GM21717 (cell line): Measurements from ENCODE around the gene CYP19A1.

Source experiments
- ATAC-seq: cut with Tn5 transposase; IDR thresholded peaks from one replicate; pipeline ENCODE4 v1.9.1; 2021; ENCODE audit warnings: mild to moderate bottlenecking, moderate library complexity; ENCODE audit not compliant: unreplicated experiment

CYP19A1 gene

GRCh38 chr15:51224428-51224827, 114.0 kb downstream of the CYP19A1 start:
- ATAC-seq = no peak

GRCh38 chr15:51223771-51224229, 114.6 kb downstream of the CYP19A1 start:
- ATAC-seq = no peak

- no peak for ATAC-seq
Observed at GRCh38 chr15:51218299-51218938, 120.0 kb downstream of the CYP19A1 start.

- no peak for ATAC-seq
Observed at GRCh38 chr15:51212909-51213308, 125.5 kb downstream of the CYP19A1 start.

GRCh38 chr15:51212239-51212638, 126.2 kb downstream of the CYP19A1 start:
- ATAC-seq = no peak

GRCh38 chr15:51205050-51205975, 133.1 kb downstream of the CYP19A1 start:
- ATAC-seq = no peak

- no peak for ATAC-seq
Observed at GRCh38 chr15:51203797-51204196, 134.6 kb downstream of the CYP19A1 start.

- no peak for ATAC-seq
Observed at GRCh38 chr15:51202783-51203182, 135.6 kb downstream of the CYP19A1 start.

GRCh38 chr15:51201581-51201980, 136.8 kb downstream of the CYP19A1 start:
- ATAC-seq = no peak

- ATAC-seq = no peak
Observed at GRCh38 chr15:51200792-51201191, 137.6 kb downstream of the CYP19A1 start.

GRCh38 chr15:51199541-51199940, 138.9 kb downstream of the CYP19A1 start:
- no peak for ATAC-seq

GRCh38 chr15:51198701-51199232, 139.6 kb downstream of the CYP19A1 start:
- no peak for ATAC-seq

- no peak for ATAC-seq
Observed at GRCh38 chr15:51195459-51195858, 142.9 kb downstream of the CYP19A1 start.

- no peak for ATAC-seq
Observed at GRCh38 chr15:51193979-51194378, 144.4 kb downstream of the CYP19A1 start.

- no peak for ATAC-seq
Observed at GRCh38 chr15:51193526-51193925, 144.9 kb downstream of the CYP19A1 start.

- ATAC-seq = no peak
Observed at GRCh38 chr15:51192521-51193280, 145.7 kb downstream of the CYP19A1 start.

- no peak for ATAC-seq
Observed at GRCh38 chr15:51191766-51192165, 146.6 kb downstream of the CYP19A1 start.

- ATAC-seq = no peak
Observed at GRCh38 chr15:51191072-51191670, 147.2 kb downstream of the CYP19A1 start.

- no peak for ATAC-seq
Observed at GRCh38 chr15:51190424-51191068, 147.8 kb downstream of the CYP19A1 start.
